ENCODE results near the gene FBXO39. TPM values are rescaled to one million over a fixed set of nuclear protein-coding genes. Genes with fewer than 3 reads are reported as not detected.
"Not testable (repeated sequence)": the region's sequence is repeated elsewhere in the genome, so short reads cannot be mapped to it uniquely, and the experiment has no call there.

The FBXO39 gene
- total and polyA plus RNA-seq, 12 donors, result 0.13 to 0.37 (median 0.26) TPM; not detected in 9

DNA sequence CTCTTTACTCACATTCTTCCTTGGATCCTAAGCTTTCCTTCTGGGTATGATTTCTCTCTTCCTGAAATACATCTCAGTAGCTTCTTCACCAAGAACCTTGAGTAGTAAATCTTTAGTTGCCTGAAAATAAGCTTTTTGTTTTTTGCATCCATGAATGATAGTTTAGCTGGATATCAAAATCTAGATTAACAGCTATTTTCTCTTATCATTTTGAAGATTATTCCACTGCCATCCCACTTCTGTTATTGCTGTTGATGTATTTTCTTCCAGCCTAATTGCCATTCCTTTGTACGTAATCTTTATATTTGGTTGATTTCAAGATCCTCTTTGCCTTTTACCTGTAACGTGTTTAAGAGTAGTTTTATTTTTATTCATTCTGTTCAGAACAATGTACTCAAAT is 7.6 kb upstream of the FBXO39 start:
- Histone ChIP-seq H3K27me3 (no peaks in the 10 kb centered on the region), H3K9me3 (peaks cover 0 to 79% (median 35%) of the 10 kb centered on the region in 11 donors), H3K4me3 (no peak overlapping the region), H3K36me3 (peaks cover 8 to 100% (median 96%) of the 10 kb centered on the region in 9 donors), H3K27ac (no peak overlapping the region), H3K4me1 (no peaks in the 10 kb centered on the region)
- DNase-seq (no peak), ATAC-seq (no peak)
- TF ChIP-seq, protein P1, sequence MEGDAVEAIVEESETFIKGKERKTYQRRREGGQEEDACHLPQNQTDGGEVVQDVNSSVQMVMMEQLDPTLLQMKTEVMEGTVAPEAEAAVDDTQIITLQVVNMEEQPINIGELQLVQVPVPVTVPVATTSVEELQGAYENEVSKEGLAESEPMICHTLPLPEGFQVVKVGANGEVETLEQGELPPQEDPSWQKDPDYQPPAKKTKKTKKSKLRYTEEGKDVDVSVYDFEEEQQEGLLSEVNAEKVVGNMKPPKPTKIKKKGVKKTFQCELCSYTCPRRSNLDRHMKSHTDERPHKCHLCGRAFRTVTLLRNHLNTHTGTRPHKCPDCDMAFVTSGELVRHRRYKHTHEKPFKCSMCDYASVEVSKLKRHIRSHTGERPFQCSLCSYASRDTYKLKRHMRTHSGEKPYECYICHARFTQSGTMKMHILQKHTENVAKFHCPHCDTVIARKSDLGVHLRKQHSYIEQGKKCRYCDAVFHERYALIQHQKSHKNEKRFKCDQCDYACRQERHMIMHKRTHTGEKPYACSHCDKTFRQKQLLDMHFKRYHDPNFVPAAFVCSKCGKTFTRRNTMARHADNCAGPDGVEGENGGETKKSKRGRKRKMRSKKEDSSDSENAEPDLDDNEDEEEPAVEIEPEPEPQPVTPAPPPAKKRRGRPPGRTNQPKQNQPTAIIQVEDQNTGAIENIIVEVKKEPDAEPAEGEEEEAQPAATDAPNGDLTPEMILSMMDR (IDR thresholded peaks at IDR 0.05), result no peak
- intact Hi-C loops (cut with DNase I), result no loop called here
- WGBS, 2 donors, result 94 to 98% methylated on average over 2 of the region's 2 CpGs

DNA sequence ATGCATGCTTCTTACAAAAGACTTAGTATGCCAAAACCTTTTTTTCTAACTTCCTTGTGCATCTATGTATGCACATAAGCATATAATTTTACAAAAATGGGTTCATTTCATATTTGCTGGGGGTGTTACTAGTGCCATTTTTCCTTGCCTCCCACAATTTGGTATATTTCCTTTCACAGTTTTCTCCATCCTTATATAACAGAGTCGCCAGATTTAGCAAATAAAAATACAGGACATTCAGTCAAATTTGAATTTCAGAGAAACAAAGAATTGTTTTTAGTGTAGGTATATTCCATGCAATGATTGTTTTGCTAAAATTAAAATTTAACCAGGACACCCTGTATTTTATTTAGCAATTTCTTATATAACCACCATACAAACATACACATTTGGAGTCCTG is 4.0 kb upstream of the FBXO39 start:
- peaks cover 0 to 89% (median 49%) of the 10 kb centered on the region in 11 donors for H3K9me3 ChIP-seq
- H3K36me3 ChIP-seq, result peaks cover 8 to 76% (median 71%) of the 10 kb centered on the region in 9 donors
- peaks cover 0 to 29% (median 8%) of the 10 kb centered on the region in 7 donors for H3K27me3 ChIP-seq
- 90 to 95% methylated on average over 1 of the region's 1 CpG for WGBS, 2 donors
- ATAC-seq, result no peak
- DNase-seq, result no peak
- no peak overlapping the region for H3K4me3 ChIP-seq
- intact Hi-C loops (cut with DNase I), result no loop called here
- peaks cover 0 to 7% (median 0%) of the 10 kb centered on the region in 9 donors for H3K4me1 ChIP-seq
- H3K27ac ChIP-seq, result no peak overlapping the region
- TF ChIP-seq, protein P1 (IDR thresholded peaks at IDR 0.05), result no peak

DNA sequence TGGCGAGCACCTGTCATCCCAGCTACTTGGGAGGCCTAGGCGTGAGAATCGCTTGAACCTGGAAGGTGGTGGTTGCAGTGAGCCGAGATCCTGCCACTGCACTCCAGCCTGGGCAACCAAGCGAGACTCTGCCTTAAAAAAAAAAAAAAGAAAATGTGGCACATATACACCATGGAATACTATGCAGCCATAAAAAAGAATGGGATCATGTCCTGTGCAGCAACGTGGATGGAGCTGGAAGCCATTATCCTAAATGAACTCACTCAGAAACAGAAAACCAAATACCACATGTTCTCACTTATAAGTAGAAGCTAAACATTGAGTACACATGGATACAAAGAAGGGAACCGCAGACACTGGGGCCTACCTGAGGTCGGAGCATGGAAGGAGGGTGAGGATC is 1.1 kb upstream of the FBXO39 start:
- not testable (repeated sequence) for H3K4me3 ChIP-seq, ATAC-seq
- H3K27me3 ChIP-seq, result peaks cover 0 to 40% (median 15%) of the 10 kb centered on the region in 7 donors

DNA sequence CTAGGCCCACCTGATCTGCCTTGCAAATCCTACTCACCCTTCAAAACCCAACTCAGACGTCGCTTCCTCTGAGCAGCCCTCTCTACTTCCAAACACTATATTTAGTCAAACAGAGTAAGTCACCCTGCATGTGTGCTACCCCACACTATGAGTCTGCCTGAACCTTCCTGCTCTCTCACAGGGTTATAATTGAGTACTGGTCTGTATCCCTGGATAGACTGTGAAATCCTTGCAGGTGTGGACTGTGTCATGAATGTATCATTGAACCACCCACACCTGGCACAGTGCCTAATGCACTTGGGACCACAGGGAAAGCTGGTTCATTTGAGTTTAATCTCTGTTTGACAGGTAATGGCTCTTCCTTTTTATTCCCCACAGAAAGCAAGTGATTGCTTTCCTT is 3.4 kb downstream of the FBXO39 start:
- Histone ChIP-seq H3K27ac (no peak overlapping the region), H3K4me1 (peaks cover 0 to 7% (median 0%) of the 10 kb centered on the region in 9 donors), H3K4me3 (no peak overlapping the region), H3K36me3 (peaks cover 0 to 2% (median 0%) of the 10 kb centered on the region in 9 donors), H3K9me3 (peaks cover 0 to 69% (median 10%) of the 10 kb centered on the region in 11 donors), H3K27me3 (peaks cover 0 to 65% (median 15%) of the 10 kb centered on the region in 7 donors)
- DNase-seq (no peak), ATAC-seq (no peak)
- TF ChIP-seq, protein P1 (IDR thresholded peaks at IDR 0.05), result no peak
- 56 to 73% methylated on average over 2 of the region's 2 CpGs for WGBS, 2 donors
- intact Hi-C loops (cut with DNase I), result no loop called here

More for the DNA sequence above, 1.1 kb upstream of the FBXO39 start:
- Histone ChIP-seq H3K9me3 (peaks cover 0 to 73% (median 31%) of the 10 kb centered on the region in 11 donors), H3K36me3 (peaks cover 5 to 47% (median 43%) of the 10 kb centered on the region in 9 donors)
- DNase-seq; H3K4me1 ChIP-seq; H3K27ac ChIP-seq; intact Hi-C loops (cut with DNase I): not testable (repeated sequence)
- WGBS, 2 donors, result 91 to 95% methylated on average over 8 of the region's 8 CpGs

DNA sequence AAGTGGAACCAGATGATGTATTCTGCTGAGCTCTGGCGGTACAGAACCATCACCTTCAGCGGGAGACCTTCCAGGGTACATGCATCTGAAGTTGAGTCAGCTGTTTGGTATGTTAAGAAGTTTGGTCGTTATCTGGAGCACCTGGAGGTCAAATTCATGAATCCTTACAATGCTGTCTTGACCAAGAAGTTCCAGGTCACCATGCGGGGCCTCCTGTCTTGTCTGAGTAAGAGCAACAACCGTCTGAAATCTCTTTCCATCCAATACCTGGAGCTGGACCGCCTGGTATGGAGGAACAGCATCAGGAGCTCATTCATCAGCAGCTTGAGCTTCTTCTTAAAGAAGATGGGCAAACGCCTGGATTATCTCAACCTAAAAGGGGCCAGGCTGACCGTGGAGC is 4.0 kb downstream of the FBXO39 start:
- intact Hi-C loops (cut with DNase I), result no loop called here
- Histone ChIP-seq H3K27me3 (peaks cover 0 to 61% (median 15%) of the 10 kb centered on the region in 7 donors), H3K4me3 (no peak overlapping the region), H3K4me1 (peaks cover 0 to 7% (median 0%) of the 10 kb centered on the region in 9 donors), H3K27ac (no peak overlapping the region), H3K9me3 (peaks cover 0 to 69% (median 8%) of the 10 kb centered on the region in 11 donors), H3K36me3 (no peaks in the 10 kb centered on the region)
- TF ChIP-seq, protein P1 (IDR thresholded peaks at IDR 0.05), result no peak
- ATAC-seq (no peak), DNase-seq (no peak)
- WGBS, 2 donors, result 76 to 77% methylated on average over 8 of the region's 8 CpGs

Data from heart right ventricle (tissue), 16 donors.